HUES64 (cell line): ENCODE measurements around the gene VSIG10. TPM values are rescaled to one million over a fixed set of nuclear protein-coding genes. Genes with fewer than 3 reads are reported as not detected.
A peak's percentile ranks its signal among the peaks of the same experiment; 100 is the strongest.

Experiments
- H3K27ac ChIP-seq: 2 replicates; pipeline ENCODE4 v1.7.0; 2013; ENCODE audit warnings: low read depth, low read length, inconsistent platforms
- H3K27me3 ChIP-seq: 2 replicates; pipeline ENCODE4 v1.6.1; 2013; ENCODE audit warnings: mild to moderate bottlenecking, low read length; ENCODE audit not compliant: insufficient read depth
- H3K36me3 ChIP-seq: 2 replicates; pipeline ENCODE4 v1.6.1; 2013; ENCODE audit warnings: mild to moderate bottlenecking, low read length; ENCODE audit not compliant: insufficient read depth
- H3K4me1 ChIP-seq: 2 replicates; pipeline ENCODE4 v1.6.1; 2013; ENCODE audit warnings: mild to moderate bottlenecking, low read length, moderate library complexity; ENCODE audit not compliant: insufficient read depth
- H3K4me3 ChIP-seq: 2 replicates; pipeline ENCODE4 v1.5.1; 2013; ENCODE audit warnings: mild to moderate bottlenecking, low read length, moderate library complexity
- H3K9ac ChIP-seq: 2 replicates; pipeline ENCODE4 v1.6.1; 2013; ENCODE audit warnings: mild to moderate bottlenecking, low read depth, low read length
- H3K9me3 ChIP-seq: 2 replicates; pipeline ENCODE4 v1.6.1; 2013; ENCODE audit warnings: low read depth, low read length; ENCODE audit not compliant: insufficient read depth
- WGBS: fragments of 150-250, 120-280 bp; methylation state at CpG from one replicate; pipeline ENCODE4 v1.1.7; 2013; ENCODE audit warnings: missing lambda C conversion rate; 5-methylcytosine and 5-hydroxymethylcytosine counted together
- polyA plus RNA-seq, 2 experiments: library from polyadenylated mRNA; stranded (reverse); fragments of 50-300 nt; gene quantifications; one replicate each; pipeline ENCODE4 v1.2.3, GENCODE V29; 2013

The VSIG10 gene
- 41.9 TPM for polyA plus RNA-seq (2013, experiment 1 of 2)
- 34.6 TPM for polyA plus RNA-seq (2013, experiment 2 of 2)

- H3K9me3 ChIP-seq, result no peaks in the 10 kb centered on the region
- H3K36me3 ChIP-seq, result peaks cover 8% of the 10 kb centered on the region
- H3K4me3 ChIP-seq, result peak within 1 kb of the TSS; percentile 75
- under 1% methylated on average over 75 of the region's 75 CpGs for WGBS
- H3K27me3 ChIP-seq, result no peaks in the 10 kb centered on the region
- peaks cover 6% of the 10 kb centered on the region; the same call in 1 of the 2 replicates for H3K4me1 ChIP-seq
- H3K27ac ChIP-seq, result peak within 1 kb of the TSS; percentile 85
- peak within 1 kb of the TSS; percentile 80 for H3K9ac ChIP-seq
Measured at GRCh38 chr12:118103601-118104382, at the start of gene VSIG10. TSS of gene VSIG10 (minus strand) at chr12:118104011. CDS start at chr12:118103671, 340 bp downstream.

- Histone ChIP-seq H3K4me1 (no peaks in the 10 kb centered on the region), H3K27ac (no peak overlapping the region), H3K9me3 (no peaks in the 10 kb centered on the region), H3K27me3 (no peaks in the 10 kb centered on the region), H3K9ac (no peak overlapping the region), H3K36me3 (peaks cover 21% of the 10 kb centered on the region), H3K4me3 (no peak overlapping the region)
- 95% methylated on average over 5 of the region's 5 CpGs for WGBS
Measured at GRCh38 chr12:118151755-118152154, 47.9 kb upstream of the VSIG10 start.

GRCh38 chr12:118150625-118151024 is 46.8 kb upstream of the VSIG10 start:
- Histone ChIP-seq H3K27me3 (no peaks in the 10 kb centered on the region), H3K9ac (no peak overlapping the region), H3K9me3 (no peaks in the 10 kb centered on the region), H3K36me3 (peaks cover 32% of the 10 kb centered on the region), H3K27ac (no peak overlapping the region), H3K4me3 (no peak overlapping the region), H3K4me1 (no peaks in the 10 kb centered on the region)
- 87% methylated on average over 5 of the region's 7 CpGs for WGBS

GRCh38 chr12:118148287-118148686 is 44.5 kb upstream of the VSIG10 start:
- 97% methylated on average over 5 of the region's 5 CpGs for WGBS
- H3K9ac ChIP-seq, result no peak overlapping the region
- H3K9me3 ChIP-seq, result no peaks in the 10 kb centered on the region
- no peaks in the 10 kb centered on the region for H3K4me1 ChIP-seq
- H3K27me3 ChIP-seq, result no peaks in the 10 kb centered on the region
- H3K4me3 ChIP-seq, result no peak overlapping the region
- H3K27ac ChIP-seq, result no peak overlapping the region
- peaks cover 55% of the 10 kb centered on the region for H3K36me3 ChIP-seq

GRCh38 chr12:118145798-118146156 is 42.0 kb upstream of the VSIG10 start:
- Histone ChIP-seq H3K9ac (no peak overlapping the region), H3K27ac (no peak overlapping the region), H3K27me3 (no peaks in the 10 kb centered on the region), H3K36me3 (peaks cover 79% of the 10 kb centered on the region), H3K9me3 (no peaks in the 10 kb centered on the region), H3K4me1 (no peaks in the 10 kb centered on the region), H3K4me3 (no peak overlapping the region)
- 94% methylated on average over 9 of the region's 9 CpGs for WGBS

- Histone ChIP-seq H3K9me3 (no peaks in the 10 kb centered on the region), H3K36me3 (peaks cover 84% of the 10 kb centered on the region), H3K27ac (no peak overlapping the region), H3K4me3 (no peak overlapping the region), H3K9ac (no peak overlapping the region), H3K27me3 (no peaks in the 10 kb centered on the region), H3K4me1 (no peaks in the 10 kb centered on the region)
- WGBS, result 93% methylated on average over 7 of the region's 7 CpGs
Measured at GRCh38 chr12:118145113-118145797, 41.4 kb upstream of the VSIG10 start.

- H3K27ac ChIP-seq, result no peak overlapping the region
- no peak overlapping the region for H3K9ac ChIP-seq
- H3K9me3 ChIP-seq, result no peaks in the 10 kb centered on the region
- peaks cover 85% of the 10 kb centered on the region for H3K36me3 ChIP-seq
- no peaks in the 10 kb centered on the region for H3K27me3 ChIP-seq
- WGBS, result 95% methylated on average over 13 of the region's 13 CpGs
- H3K4me3 ChIP-seq, result no peak overlapping the region
- no peaks in the 10 kb centered on the region for H3K4me1 ChIP-seq
Measured at GRCh38 chr12:118144499-118144898, 40.7 kb upstream of the VSIG10 start.

- H3K36me3 ChIP-seq, result peaks cover 80% of the 10 kb centered on the region
- no peaks in the 10 kb centered on the region for H3K27me3 ChIP-seq
- no peak overlapping the region for H3K4me3 ChIP-seq
- H3K9me3 ChIP-seq, result no peaks in the 10 kb centered on the region
- no peak overlapping the region for H3K27ac ChIP-seq
- WGBS, result 95% methylated on average over 8 of the region's 8 CpGs
- H3K4me1 ChIP-seq, result no peaks in the 10 kb centered on the region
- no peak overlapping the region for H3K9ac ChIP-seq
Measured at GRCh38 chr12:118140825-118141224, 37.0 kb upstream of the VSIG10 start.

GRCh38 chr12:118137148-118137678 is 33.4 kb upstream of the VSIG10 start:
- 86% methylated on average over 10 of the region's 10 CpGs for WGBS
- H3K4me1 ChIP-seq, result no peaks in the 10 kb centered on the region
- peak overlapping the region; percentile 89 for H3K4me3 ChIP-seq
- no peaks in the 10 kb centered on the region for H3K9me3 ChIP-seq
- no peak overlapping the region for H3K27ac ChIP-seq
- H3K36me3 ChIP-seq, result peaks cover 44% of the 10 kb centered on the region
- no peaks in the 10 kb centered on the region for H3K27me3 ChIP-seq
- peak overlapping the region; percentile 98 for H3K9ac ChIP-seq

- peak overlapping the region; percentile 63 for H3K27ac ChIP-seq
- peak overlapping the region; percentile 98 for H3K9ac ChIP-seq
- H3K27me3 ChIP-seq, result no peaks in the 10 kb centered on the region
- H3K4me3 ChIP-seq, result peak overlapping the region; percentile 89
- H3K4me1 ChIP-seq, result no peaks in the 10 kb centered on the region
- H3K36me3 ChIP-seq, result peaks cover 39% of the 10 kb centered on the region
- H3K9me3 ChIP-seq, result no peaks in the 10 kb centered on the region
- 5% methylated on average over 29 of the region's 29 CpGs for WGBS
Measured at GRCh38 chr12:118136559-118137003, 32.8 kb upstream of the VSIG10 start.
